ENCODE measurements around the gene SSTR5.
"Not testable (repeated sequence)": the region's sequence is repeated elsewhere in the genome, so short reads cannot be mapped to it uniquely, and the experiment has no call there.

Gene SSTR5

GRCh38 chr16:1076801-1077576 is 4.4 kb downstream of the SSTR5 start:
- no peak for DNase-seq

- no peak for DNase-seq
These were observed 5.5 kb downstream of the SSTR5 start for GRCh38 chr16:1077877-1078578.

- DNase-seq = no peak
These were observed 6.1 kb downstream of the SSTR5 start for GRCh38 chr16:1078579-1079021.

DNA sequence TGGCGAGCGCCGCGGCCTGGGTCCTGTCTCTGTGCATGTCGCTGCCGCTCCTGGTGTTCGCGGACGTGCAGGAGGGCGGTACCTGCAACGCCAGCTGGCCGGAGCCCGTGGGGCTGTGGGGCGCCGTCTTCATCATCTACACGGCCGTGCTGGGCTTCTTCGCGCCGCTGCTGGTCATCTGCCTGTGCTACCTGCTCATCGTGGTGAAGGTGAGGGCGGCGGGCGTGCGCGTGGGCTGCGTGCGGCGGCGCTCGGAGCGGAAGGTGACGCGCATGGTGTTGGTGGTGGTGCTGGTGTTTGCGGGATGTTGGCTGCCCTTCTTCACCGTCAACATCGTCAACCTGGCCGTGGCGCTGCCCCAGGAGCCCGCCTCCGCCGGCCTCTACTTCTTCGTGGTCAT is 6.8 kb downstream of the SSTR5 start:
- no peak for DNase-seq

GRCh38 chr16:1079786-1080525 is 7.4 kb downstream of the SSTR5 start:
- no peak for DNase-seq

GRCh38 chr16:1080801-1081733 is 8.5 kb downstream of the SSTR5 start:
- DNase-seq = no peak

- DNase-seq = no peak
These were observed 9.3 kb downstream of the SSTR5 start for GRCh38 chr16:1081734-1082265.

DNA sequence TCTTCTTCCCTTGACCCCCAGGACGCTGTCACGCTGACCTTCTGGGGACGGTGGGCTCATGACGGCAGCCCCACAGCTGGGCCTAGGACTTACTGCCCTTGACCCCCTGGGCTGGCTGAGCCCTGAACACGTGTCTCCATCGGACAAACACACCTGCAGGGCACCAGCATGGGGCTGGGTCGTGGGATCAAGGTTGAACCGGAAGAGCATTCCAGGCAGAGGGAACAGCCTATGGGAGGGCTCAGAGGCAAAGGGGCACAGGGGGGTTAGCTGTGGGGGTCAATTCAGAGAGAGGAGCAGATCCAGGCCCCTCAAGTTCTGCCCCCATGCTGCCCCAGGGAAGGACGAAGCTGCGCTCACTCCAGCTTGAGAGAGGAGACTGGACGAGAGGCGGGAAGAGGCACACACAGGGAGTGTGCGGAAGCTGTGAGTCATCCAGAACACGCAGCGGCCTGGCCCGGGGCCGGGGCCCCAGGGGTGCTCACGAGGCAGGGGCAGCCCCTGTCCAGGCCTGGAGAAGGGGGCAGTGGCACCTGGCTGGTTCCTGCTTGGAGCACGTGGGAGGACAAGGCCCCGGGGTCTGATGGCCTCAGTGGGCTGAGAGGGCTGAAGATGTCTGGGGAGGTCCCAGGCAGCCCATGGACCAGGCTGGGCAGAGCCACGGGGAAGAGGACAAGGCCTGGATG is 9.9 kb downstream of the SSTR5 start:
- no peak for DNase-seq

- DNase-seq = no peak
These were observed 10.6 kb downstream of the SSTR5 start for GRCh38 chr16:1082952-1083675.

GRCh38 chr16:1084971-1085370 is 12.4 kb downstream of the SSTR5 start:
- no peak for DNase-seq

DNA sequence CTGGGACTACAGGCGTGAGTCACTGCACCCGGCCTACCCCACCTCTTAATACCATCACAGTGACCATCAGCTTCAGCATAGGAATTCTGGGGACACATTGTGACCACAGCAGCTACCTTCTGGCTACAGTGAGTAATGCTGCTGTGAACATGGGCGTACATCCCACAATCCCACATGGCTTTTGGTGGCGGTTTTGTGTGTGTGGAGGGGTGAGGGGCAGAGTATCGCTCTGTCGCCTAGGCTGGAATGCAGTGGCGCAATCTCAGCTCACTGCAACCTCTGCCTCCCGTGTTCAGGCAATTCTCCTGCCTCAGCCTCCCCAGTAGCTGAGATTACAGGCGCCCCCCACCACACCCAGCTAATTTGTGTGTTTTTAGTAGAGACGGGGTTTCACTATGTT is 13.9 kb downstream of the SSTR5 start:
- DNase-seq = not testable (repeated sequence)

GRCh38 chr16:1088295-1089170 is 16.0 kb downstream of the SSTR5 start:
- DNase-seq = no peak

DNA sequence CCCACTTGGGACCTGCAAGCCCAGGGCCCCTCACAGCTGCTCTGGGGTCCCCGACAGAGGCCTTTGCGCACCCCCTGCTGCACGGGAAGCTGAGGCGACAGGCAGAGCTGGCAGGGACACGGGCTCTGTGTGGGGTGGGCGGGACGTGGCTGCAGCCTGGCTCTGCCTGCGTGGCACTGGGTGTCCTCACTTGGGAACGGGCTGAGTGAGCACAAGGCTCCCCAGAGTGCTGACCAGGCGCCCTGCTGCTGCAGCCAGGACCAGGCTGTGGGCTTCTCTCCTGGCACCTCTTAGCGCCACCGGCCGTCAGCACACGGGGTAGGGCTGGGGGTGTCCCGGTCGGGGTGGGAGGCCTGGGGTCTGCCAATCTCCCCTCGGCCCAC is 16.9 kb downstream of the SSTR5 start:
- DNase-seq = no peak

DNA sequence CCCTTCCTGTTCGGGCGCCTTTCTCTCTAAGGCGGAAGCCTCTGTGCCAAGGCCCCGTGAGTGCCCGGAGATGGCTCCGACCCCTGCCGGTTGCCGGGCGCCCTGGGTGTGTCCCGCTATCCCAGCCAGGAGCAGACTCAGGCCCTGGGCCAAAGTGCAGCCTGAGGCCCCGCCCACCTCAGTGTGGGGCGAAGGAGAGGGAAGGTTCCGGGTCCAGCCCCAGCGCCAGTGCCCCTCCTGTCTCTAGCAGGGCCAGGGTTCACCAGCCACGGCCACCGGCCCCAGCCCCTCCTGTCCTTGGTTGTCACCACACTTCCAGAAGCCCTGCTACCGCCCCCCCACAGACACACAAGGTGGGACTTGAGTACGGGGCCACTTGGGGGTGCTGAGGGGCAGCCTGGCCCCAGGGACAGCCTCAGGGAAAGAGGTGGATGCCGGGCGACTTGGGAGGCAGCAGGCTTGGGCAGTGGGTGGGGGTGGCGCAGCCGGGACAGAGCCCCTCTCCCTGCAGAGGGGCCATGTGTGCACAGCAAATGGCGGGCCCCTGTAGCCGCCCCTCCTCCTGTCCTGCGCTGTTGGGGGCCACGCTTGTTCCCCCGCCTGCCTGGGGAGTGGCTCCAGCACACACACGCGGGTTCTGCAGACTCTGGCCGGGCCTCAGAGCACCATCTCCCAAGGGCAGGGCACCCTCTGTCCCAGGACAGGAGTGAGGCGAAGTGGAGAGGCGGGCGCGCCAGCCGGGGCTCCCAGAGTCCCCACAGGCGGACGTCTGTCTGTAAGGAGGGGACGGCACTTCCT is 17.5 kb downstream of the SSTR5 start:
- no peak for DNase-seq

- no peak for DNase-seq
These were observed 18.4 kb downstream of the SSTR5 start for GRCh38 chr16:1090620-1091587.

GRCh38 chr16:1091992-1092552 is 19.5 kb downstream of the SSTR5 start:
- DNase-seq = no peak

DNA sequence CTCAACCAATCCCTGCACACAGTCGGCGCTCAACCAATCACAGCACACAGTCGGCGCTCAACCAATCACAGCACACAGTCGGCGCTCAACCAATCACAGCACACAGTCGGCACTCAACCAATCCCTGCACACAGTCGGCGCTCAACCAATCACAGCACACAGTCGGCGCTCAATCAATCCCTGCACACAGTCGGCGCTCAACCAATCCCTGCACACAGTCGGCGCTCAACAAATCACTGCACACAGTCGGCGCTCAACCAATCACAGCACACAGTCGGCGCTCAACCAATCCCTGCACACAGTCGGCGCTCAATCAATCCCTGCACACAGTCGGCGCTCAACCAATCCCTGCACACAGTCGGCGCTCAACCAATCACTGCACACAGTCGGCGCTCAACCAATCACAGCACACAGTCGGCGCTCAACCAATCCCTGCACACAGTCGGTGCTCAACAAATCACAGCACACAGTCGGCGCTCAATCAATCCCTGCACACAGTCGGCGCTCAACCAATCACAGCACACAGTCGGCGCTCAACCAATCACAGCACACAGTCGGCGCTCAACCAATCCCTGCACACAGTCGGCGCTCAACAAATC is 20.2 kb downstream of the SSTR5 start:
- DNase-seq = not testable (repeated sequence)
